ENCODE results near the gene DTWD1. TPM values are rescaled to one million over a fixed set of nuclear protein-coding genes. Genes with fewer than 3 reads are reported as not detected.
A peak's percentile ranks its signal among the peaks of the same experiment; 100 is the strongest.

Gene DTWD1
- polyA plus RNA-seq, 1 donor (not counting 4 experiments of a cell fraction or from before 2014, with no cell fraction given): 25.2 TPM

DNA sequence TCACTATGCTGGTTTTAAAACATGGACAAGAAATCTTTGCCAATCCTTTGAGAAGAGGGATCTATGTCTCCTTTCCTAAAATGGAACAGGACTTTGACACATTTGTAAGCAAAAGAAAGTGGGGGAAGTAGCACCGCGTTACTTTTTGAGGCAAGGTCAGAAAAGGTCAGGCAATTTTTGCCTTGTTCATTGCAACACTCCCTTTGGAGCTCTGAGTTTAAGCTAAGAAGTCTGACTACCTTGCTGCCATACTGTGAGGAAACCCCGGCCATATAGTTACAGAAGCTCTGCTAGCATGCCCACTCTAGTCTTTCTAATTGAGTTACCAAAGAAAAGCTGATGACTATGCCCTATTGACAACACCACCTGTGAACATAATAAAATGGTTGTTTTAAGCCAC is 1.6 kb upstream of the DTWD1 start:
- FAIRE-seq (no peak), DNase-seq (ENCODE audit: low read depth, low spot score) (no peak)
- peaks cover 24% of the 10 kb centered on the region for H3K79me2 ChIP-seq (ENCODE audit: control insufficient read depth, insufficient read depth, low read length)
- H3K27me3 ChIP-seq (ENCODE audit: control insufficient read depth, extremely low read depth, insufficient read depth, low read length): no peaks in the 10 kb centered on the region
- H3K4me3 ChIP-seq (ENCODE audit: control insufficient read depth in 2 of 3, extremely low read depth in 1 of 3, insufficient read depth in 2 of 3, low read depth in 1 of 3, low read length in 3 of 3): no peak overlapping the region
- dilution Hi-C loops (cut with MboI; ENCODE audit: extremely low pct_ligation_motif_present, low sequenced_read_pairs): no loop called here
- peaks cover 0 to 5% of the 10 kb centered on the region in 2 experiments for H3K36me3 ChIP-seq (ENCODE audit: control insufficient read depth in 2 of 2, extremely low read depth in 1 of 2, insufficient read depth in 2 of 2, low read length in 2 of 2)
- no peak overlapping the region for H2AFZ ChIP-seq (ENCODE audit: control insufficient read depth, low read length)
- no peak overlapping the region for H3K9ac ChIP-seq (ENCODE audit: control insufficient read depth, extremely low read depth, insufficient read depth, low read length)
- H3K9me1 ChIP-seq (ENCODE audit: control insufficient read depth, extremely low read depth, insufficient read depth, low read length): no peaks in the 10 kb centered on the region
- no peak overlapping the region for H3K4me2 ChIP-seq (ENCODE audit: control insufficient read depth, extremely low read depth, insufficient read depth, low read depth, low read length)
- H3K27ac ChIP-seq (ENCODE audit: control insufficient read depth, insufficient read depth, low read length): no peak overlapping the region
- no peak for TF ChIP-seq EZH2 (IDR thresholded peaks at IDR 0.05; ENCODE audit: low read length)
- TF ChIP-seq, protein P1, sequence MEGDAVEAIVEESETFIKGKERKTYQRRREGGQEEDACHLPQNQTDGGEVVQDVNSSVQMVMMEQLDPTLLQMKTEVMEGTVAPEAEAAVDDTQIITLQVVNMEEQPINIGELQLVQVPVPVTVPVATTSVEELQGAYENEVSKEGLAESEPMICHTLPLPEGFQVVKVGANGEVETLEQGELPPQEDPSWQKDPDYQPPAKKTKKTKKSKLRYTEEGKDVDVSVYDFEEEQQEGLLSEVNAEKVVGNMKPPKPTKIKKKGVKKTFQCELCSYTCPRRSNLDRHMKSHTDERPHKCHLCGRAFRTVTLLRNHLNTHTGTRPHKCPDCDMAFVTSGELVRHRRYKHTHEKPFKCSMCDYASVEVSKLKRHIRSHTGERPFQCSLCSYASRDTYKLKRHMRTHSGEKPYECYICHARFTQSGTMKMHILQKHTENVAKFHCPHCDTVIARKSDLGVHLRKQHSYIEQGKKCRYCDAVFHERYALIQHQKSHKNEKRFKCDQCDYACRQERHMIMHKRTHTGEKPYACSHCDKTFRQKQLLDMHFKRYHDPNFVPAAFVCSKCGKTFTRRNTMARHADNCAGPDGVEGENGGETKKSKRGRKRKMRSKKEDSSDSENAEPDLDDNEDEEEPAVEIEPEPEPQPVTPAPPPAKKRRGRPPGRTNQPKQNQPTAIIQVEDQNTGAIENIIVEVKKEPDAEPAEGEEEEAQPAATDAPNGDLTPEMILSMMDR (optimal IDR thresholded peaks at IDR 0.05 in 1 of 3, IDR thresholded peaks at IDR 0.05 in 1 of 3, conservative IDR thresholded peaks at IDR 0.05 in 1 of 3; ENCODE audit: extremely low read depth in 1 of 3, insufficient read depth in 2 of 3, low read length in 3 of 3): no peak
- peaks cover 13% of the 10 kb centered on the region for H3K4me1 ChIP-seq (ENCODE audit: control insufficient read depth, extremely low read depth, insufficient read depth, low read length)
- no peaks in the 10 kb centered on the region for H4K20me1 ChIP-seq (ENCODE audit: control insufficient read depth, extremely low read depth, insufficient read depth, low read length)
- no peaks in the 10 kb centered on the region for H3K9me3 ChIP-seq (ENCODE audit: control insufficient read depth, low read depth, low read length)

DNA sequence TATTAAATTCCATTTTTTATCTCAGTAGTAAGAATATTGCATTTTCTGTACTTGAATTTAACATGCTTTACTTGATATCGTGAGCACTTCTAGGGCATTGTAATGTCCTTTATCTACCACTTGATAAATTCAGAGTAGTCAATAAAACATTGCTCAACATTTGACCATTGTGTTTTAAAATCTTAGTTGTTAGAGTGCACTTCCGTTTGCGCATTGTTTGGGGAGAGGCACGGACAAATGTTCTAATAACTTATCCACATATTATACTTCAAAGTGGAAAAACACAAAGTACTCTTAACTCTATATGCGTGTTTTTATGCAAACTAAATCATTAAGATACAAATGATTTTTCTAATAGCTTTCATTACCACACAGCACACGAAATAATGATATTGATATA is 649 bp upstream of the DTWD1 start:
- no peaks in the 10 kb centered on the region for H3K9me3 ChIP-seq (ENCODE audit: control insufficient read depth, low read depth, low read length)
- no peaks in the 10 kb centered on the region for H4K20me1 ChIP-seq (ENCODE audit: control insufficient read depth, extremely low read depth, insufficient read depth, low read length)
- dilution Hi-C loops (cut with MboI; ENCODE audit: extremely low pct_ligation_motif_present, low sequenced_read_pairs): no loop called here
- no peak for DNase-seq (ENCODE audit: low read depth, low spot score)
- peak overlapping the region; percentile 93 for H3K27ac ChIP-seq (ENCODE audit: control insufficient read depth, insufficient read depth, low read length)
- H3K9ac ChIP-seq (ENCODE audit: control insufficient read depth, extremely low read depth, insufficient read depth, low read length): peak overlapping the region; percentile 82
- H3K9me1 ChIP-seq (ENCODE audit: control insufficient read depth, extremely low read depth, insufficient read depth, low read length): no peaks in the 10 kb centered on the region
- H3K79me2 ChIP-seq (ENCODE audit: control insufficient read depth, insufficient read depth, low read length): peaks cover 28% of the 10 kb centered on the region
- TF ChIP-seq, protein P1 (optimal IDR thresholded peaks at IDR 0.05 in 1 of 3, IDR thresholded peaks at IDR 0.05 in 1 of 3, conservative IDR thresholded peaks at IDR 0.05 in 1 of 3; ENCODE audit: extremely low read depth in 1 of 3, insufficient read depth in 2 of 3, low read length in 3 of 3): no peak
- no peak for TF ChIP-seq EZH2 (IDR thresholded peaks at IDR 0.05; ENCODE audit: low read length)
- peak overlapping the region; percentile 98 for H2AFZ ChIP-seq (ENCODE audit: control insufficient read depth, low read length)
- peak overlapping the region; percentile 71 for H3K4me2 ChIP-seq (ENCODE audit: control insufficient read depth, extremely low read depth, insufficient read depth, low read depth, low read length)
- peaks cover 0 to 5% of the 10 kb centered on the region in 2 experiments for H3K36me3 ChIP-seq (ENCODE audit: control insufficient read depth in 2 of 2, extremely low read depth in 1 of 2, insufficient read depth in 2 of 2, low read length in 2 of 2)
- H3K4me1 ChIP-seq (ENCODE audit: control insufficient read depth, extremely low read depth, insufficient read depth, low read length): peaks cover 13% of the 10 kb centered on the region
- H3K27me3 ChIP-seq (ENCODE audit: control insufficient read depth, extremely low read depth, insufficient read depth, low read length): no peaks in the 10 kb centered on the region
- FAIRE-seq: no peak
- H3K4me3 ChIP-seq (ENCODE audit: control insufficient read depth in 2 of 3, extremely low read depth in 1 of 3, insufficient read depth in 2 of 3, low read depth in 1 of 3, low read length in 3 of 3): peak overlapping the region; percentile 76 to 94 (median 82)
